Measurements from ENCODE around the gene ARNT2.

- TF ChIP-seq CTCF (IDR thresholded peaks at IDR 0.05) = no peak
- TF ChIP-seq JUND (IDR thresholded peaks at IDR 0.05) = no peak
- TF ChIP-seq TAF1 (IDR thresholded peaks at IDR 0.05; ENCODE audit: borderline replicate concordance, low read depth, low read length) = no peak
Measured at GRCh38 chr15:80509800-80510199, 105.6 kb downstream of the ARNT2 start.
